Measurements from ENCODE around the gene CAV2. TPM values are rescaled to one million over a fixed set of nuclear protein-coding genes. Genes with fewer than 3 reads are reported as not detected.
A peak's percentile ranks its signal among the peaks of the same experiment; 100 is the strongest.

CAV2 gene
- total and polyA plus RNA-seq, 3 donors from 2014 or later = 33.0 to 40.2 (median 33.5) TPM

DNA sequence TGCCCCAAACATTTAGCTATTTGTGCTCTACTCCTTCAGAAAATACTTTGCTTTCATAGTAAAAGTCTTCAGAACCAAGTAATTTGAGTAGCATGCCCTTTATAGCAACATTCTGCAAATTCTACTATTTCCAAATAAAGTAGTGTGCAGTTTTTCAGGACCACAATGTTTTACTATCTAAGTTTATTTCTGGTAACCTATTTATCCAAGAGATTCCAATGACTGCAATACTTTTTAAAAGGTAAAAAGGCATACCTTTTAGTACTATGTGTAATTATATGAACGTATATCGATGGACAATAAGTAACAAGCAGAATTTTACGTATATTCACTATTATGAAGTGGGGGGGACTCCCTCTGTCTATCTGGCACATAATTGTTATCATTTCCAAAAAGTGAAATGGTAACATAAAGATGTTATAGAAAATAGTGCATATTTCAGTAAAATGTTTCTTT lies 6.9 kb upstream of the CAV2 start:
- no peak for DNase-seq
- Histone ChIP-seq H3K4me3 (no peak overlapping the region), H3K27ac (peak overlapping the region; percentile 27 to 55), H3K9me3 (no peaks in the 10 kb centered on the region), H3K27me3 (no peaks in the 10 kb centered on the region), H3K36me3 (ENCODE audit: low read depth, missing control alignments) (no peaks in the 10 kb centered on the region), H3K4me1 (peaks cover 4% of the 10 kb centered on the region)
- TF ChIP-seq POLR2A (IDR thresholded peaks at IDR 0.05) = no peak
- TF ChIP-seq CTCF (IDR thresholded peaks at IDR 0.05) = no peak
- WGBS, 2 donors = 64 to 68% methylated on average over 3 of the region's 3 CpGs
- intact Hi-C loops (cut with DNase I; ENCODE audit: low total_unique reads) = no loop called here

- Histone ChIP-seq H3K27me3 (no peaks in the 10 kb centered on the region), H3K27ac (peak overlapping the region; percentile 27 to 55), H3K4me3 (no peak overlapping the region), H3K36me3 (ENCODE audit: low read depth, missing control alignments) (no peaks in the 10 kb centered on the region), H3K4me1 (peaks cover 4% of the 10 kb centered on the region), H3K9me3 (no peaks in the 10 kb centered on the region)
- TF ChIP-seq CTCF (IDR thresholded peaks at IDR 0.05) (no peak), POLR2A (IDR thresholded peaks at IDR 0.05) (no peak)
- intact Hi-C loops (cut with DNase I; ENCODE audit: low total_unique reads) = no loop called here
- WGBS, 2 donors = 44 to 47% methylated on average over 1 of the region's 1 CpG
- DNase-seq = no peak
Observed at GRCh38 chr7:116493449-116493848, 6.1 kb upstream of the CAV2 start.

- no peak for DNase-seq
- whole genome bisulfite sequencing, 2 donors = 94% methylated on average over 2 of the region's 2 CpGs
- peaks cover 4% of the 10 kb centered on the region for H3K4me1 ChIP-seq
Observed at GRCh38 chr7:116494472-116494871, 5.1 kb upstream of the CAV2 start.

GRCh38 chr7:116495736-116496135 lies 3.8 kb upstream of the CAV2 start:
- no peak overlapping the region for H3K27ac ChIP-seq
- no peaks in the 10 kb centered on the region for H3K36me3 ChIP-seq (ENCODE audit: low read depth, missing control alignments)
- H3K4me1 ChIP-seq = no peaks in the 10 kb centered on the region
- no peaks in the 10 kb centered on the region for H3K9me3 ChIP-seq
- no peak overlapping the region for H3K4me3 ChIP-seq
- intact Hi-C loops (cut with DNase I; ENCODE audit: low total_unique reads) = no loop called here
- DNase-seq = no peak
- no peaks in the 10 kb centered on the region for H3K27me3 ChIP-seq
- 68 to 90% methylated on average over 1 of the region's 1 CpG for WGBS, 2 donors
- TF ChIP-seq CTCF (IDR thresholded peaks at IDR 0.05) = no peak
- no peak for TF ChIP-seq POLR2A (IDR thresholded peaks at IDR 0.05)

More at GRCh38 chr7:116494472-116494871, 5.1 kb upstream of the CAV2 start:
- TF ChIP-seq POLR2A (IDR thresholded peaks at IDR 0.05) (no peak), CTCF (IDR thresholded peaks at IDR 0.05) (no peak)
- no peaks in the 10 kb centered on the region for H3K9me3 ChIP-seq
- H3K27ac ChIP-seq = no peak overlapping the region
- H3K36me3 ChIP-seq (ENCODE audit: low read depth, missing control alignments) = no peaks in the 10 kb centered on the region
- no peak overlapping the region for H3K4me3 ChIP-seq
- intact Hi-C loops (cut with DNase I; ENCODE audit: low total_unique reads) = no loop called here
- no peaks in the 10 kb centered on the region for H3K27me3 ChIP-seq

GRCh38 chr7:116496653-116497052 lies 2.9 kb upstream of the CAV2 start:
- H3K27me3 ChIP-seq = no peaks in the 10 kb centered on the region
- H3K36me3 ChIP-seq (ENCODE audit: low read depth, missing control alignments) = no peaks in the 10 kb centered on the region
- WGBS, 2 donors = 88 to 94% methylated on average over 6 of the region's 6 CpGs
- no peak overlapping the region for H3K4me3 ChIP-seq
- DNase-seq = no peak
- H3K9me3 ChIP-seq = no peaks in the 10 kb centered on the region
- TF ChIP-seq CTCF (IDR thresholded peaks at IDR 0.05) (no peak), POLR2A (IDR thresholded peaks at IDR 0.05) (no peak)
- no peak overlapping the region for H3K27ac ChIP-seq
- no peaks in the 10 kb centered on the region for H3K4me1 ChIP-seq
- intact Hi-C loops (cut with DNase I; ENCODE audit: low total_unique reads) = no loop called here

Measured in testis (tissue), 3 donors.